ENCODE data around the gene PDZRN3. TPM values are rescaled to one million over a fixed set of nuclear protein-coding genes. Genes with fewer than 3 reads are reported as not detected.

PDZRN3 gene
- polyA plus RNA-seq, 1 of the 3 experiments (the other 2 are of a cell fraction) = 10.3 TPM

- Histone ChIP-seq H3K9me3 (no peaks in the 10 kb centered on the region), H3K79me2 (ENCODE audit: insufficient read depth) (peaks cover 77% of the 10 kb centered on the region), H4K20me1 (ENCODE audit: insufficient read depth) (peaks cover 4% of the 10 kb centered on the region; the same call in 1 of the 2 replicates), H3K4me3 (ENCODE audit: low read depth in 2 of 2, low read length in 1 of 2) (no peak overlapping the region), H3K9me2 (no peaks in the 10 kb centered on the region), H3F3A (replicated peaks; ENCODE audit: insufficient read depth) (peaks cover 36% of the 10 kb centered on the region), H3K4me2 (no peak overlapping the region), H3K27ac (ENCODE audit: low read depth in 2 of 2, low read length in 1 of 2) (peak overlapping the region in 1 of 2 experiments; percentile 88; a peak in 2 of 4 replicates), H3K27me3 (ENCODE audit: insufficient read depth) (no peaks in the 10 kb centered on the region), H3K9ac (no peak overlapping the region), H3K36me3 (replicated peaks in 1 of 2; ENCODE audit: control insufficient read depth in 1 of 2, insufficient read depth in 2 of 2, low read length in 1 of 2) (peaks cover 12 to 13% of the 10 kb centered on the region in 2 experiments), H2AFZ (ENCODE audit: low read depth) (no peak overlapping the region), H3K4me1 (ENCODE audit: control insufficient read depth in 1 of 2, insufficient read depth in 2 of 2, low read depth in 1 of 2, low read length in 1 of 2) (peaks cover 37 to 39% of the 10 kb centered on the region in 2 experiments)
- POLR2A ChIA-PET = no interaction called here
- CTCF ChIA-PET = interaction anchor here (1.4 to 1.6 kb wide), 2 partner anchors 9 to 161 kb away, joined by 3 to 5 read pairs; no protein-coding TSS in a partner anchor
- DNase-seq = no peak
- TF ChIP-seq YY1 (IDR thresholded peaks at IDR 0.05; ENCODE audit: low read depth) (no peak), RXRA (IDR thresholded peaks at IDR 0.05; ENCODE audit: borderline replicate concordance, low read depth) (no peak)
These were observed 18.9 kb downstream of the PDZRN3 start for GRCh38 chr3:73605861-73606260.

GRCh38 chr3:73605412-73605811, 19.3 kb downstream of the PDZRN3 start:
- Histone ChIP-seq H3K4me1 (ENCODE audit: control insufficient read depth in 1 of 2, insufficient read depth in 2 of 2, low read depth in 1 of 2, low read length in 1 of 2) (peaks cover 38 to 41% of the 10 kb centered on the region in 2 experiments), H3K9me3 (no peaks in the 10 kb centered on the region), H3K9me2 (no peaks in the 10 kb centered on the region), H3K36me3 (replicated peaks in 1 of 2; ENCODE audit: control insufficient read depth in 1 of 2, insufficient read depth in 2 of 2, low read length in 1 of 2) (peaks cover 12 to 13% of the 10 kb centered on the region in 2 experiments), H2AFZ (ENCODE audit: low read depth) (no peak overlapping the region), H3F3A (replicated peaks; ENCODE audit: insufficient read depth) (peaks cover 40% of the 10 kb centered on the region), H3K9ac (no peak overlapping the region), H4K20me1 (ENCODE audit: insufficient read depth) (peaks cover 4% of the 10 kb centered on the region; the same call in 1 of the 2 replicates), H3K4me2 (no peak overlapping the region), H3K27me3 (ENCODE audit: insufficient read depth) (no peaks in the 10 kb centered on the region), H3K27ac (ENCODE audit: low read depth in 2 of 2, low read length in 1 of 2) (peak overlapping the region; percentile 1 to 88; a peak in 2 of 4 replicates), H3K79me2 (ENCODE audit: insufficient read depth) (peaks cover 72% of the 10 kb centered on the region), H3K4me3 (ENCODE audit: low read depth in 2 of 2, low read length in 1 of 2) (no peak overlapping the region)
- 63% methylated on average over 1 of the region's 1 CpG for WGBS (ENCODE audit: low lambda C conversion rate)
- no peak for DNase-seq
- no peak for TF ChIP-seq YY1 (IDR thresholded peaks at IDR 0.05; ENCODE audit: low read depth)
- TF ChIP-seq USF1 (IDR thresholded peaks at IDR 0.05; ENCODE audit: borderline replicate concordance, low read depth) = no peak
- TF ChIP-seq RFX5 (IDR thresholded peaks at IDR 0.05; ENCODE audit: low read length) = no peak
- TF ChIP-seq NFIC (IDR thresholded peaks at IDR 0.05; ENCODE audit: borderline replicate concordance) = no peak
- TF ChIP-seq PBX3 (IDR thresholded peaks at IDR 0.05) = no peak
- no peak for TF ChIP-seq FOXM1 (IDR thresholded peaks at IDR 0.05; ENCODE audit: low read depth)
- TF ChIP-seq IRF3 (IDR thresholded peaks at IDR 0.05; ENCODE audit: low read depth, low read length) = no peak
- no peak for TF ChIP-seq TAF1 (IDR thresholded peaks at IDR 0.05; ENCODE audit: borderline replicate concordance, low read depth, low read length)
- TF ChIP-seq ZBTB33 (IDR thresholded peaks at IDR 0.05; ENCODE audit: borderline replicate concordance, low read depth) = no peak
- TF ChIP-seq CTCF (IDR thresholded peaks at IDR 0.05) = no peak
- no peak for TF ChIP-seq RCOR1 (IDR thresholded peaks at IDR 0.05; ENCODE audit: low read length)
- CTCF ChIA-PET = interaction anchor here (0.5 to 1.6 kb wide), 5 partner anchors 9 to 1201 kb away, joined by 3 to 5 read pairs (median 3); no protein-coding TSS in a partner anchor
- POLR2A ChIA-PET = no interaction called here

All from SK-N-SH (cell line).